ENCODE data around the gene CNTNAP2. TPM values are rescaled to one million over a fixed set of nuclear protein-coding genes. Genes with fewer than 3 reads are reported as not detected.

The CNTNAP2 gene
- total and polyA plus RNA-seq, 8 donors: 0.94 to 42.5 (median 38.6) TPM

DNA sequence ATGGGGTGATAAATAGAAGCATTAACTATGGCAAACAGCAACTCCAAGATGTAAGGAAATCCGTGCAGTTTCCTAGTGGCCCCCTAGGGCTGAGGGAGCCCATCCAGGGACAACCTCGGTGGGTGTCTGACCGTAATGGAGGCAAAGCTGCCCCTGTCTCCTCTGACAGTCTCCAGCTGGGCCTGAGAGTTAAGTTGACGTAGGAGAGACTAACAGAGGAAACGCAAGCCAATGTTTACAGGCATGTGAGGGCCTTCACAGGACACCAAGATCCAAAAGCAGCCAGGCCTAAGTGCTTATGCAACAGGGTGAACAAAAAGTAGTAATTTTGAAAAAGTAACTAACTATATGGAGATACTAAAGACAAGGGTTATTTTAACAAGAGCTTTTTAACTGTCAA is 2144.0 kb downstream of the CNTNAP2 start:
- peak in 2 of 4 donors; percentile 76 to 88 for DNase-seq
- H3K4me1 ChIP-seq: peaks cover 4 to 7% of the 10 kb centered on the region in 2 donors

DNA sequence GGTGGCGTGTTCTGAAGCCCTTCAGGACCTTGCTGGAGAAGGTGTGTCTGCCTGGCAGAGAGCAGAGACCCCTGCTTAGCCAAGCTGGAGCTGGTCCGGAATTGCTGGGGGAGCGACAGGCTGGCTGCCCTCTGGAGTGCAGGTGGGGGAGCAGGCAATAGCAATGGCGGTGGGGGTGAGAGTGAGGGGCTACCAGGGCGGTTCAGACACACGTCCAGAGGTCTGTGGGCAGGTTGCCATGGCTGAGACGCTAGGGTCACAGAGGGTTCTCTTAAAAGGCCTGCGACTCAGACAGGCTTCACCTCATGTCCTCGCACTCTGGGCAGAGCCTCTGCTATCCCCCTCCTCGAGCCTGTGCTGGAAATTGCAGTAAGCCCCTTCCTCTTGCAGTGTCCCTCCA is 2144.9 kb downstream of the CNTNAP2 start:
- ATAC-seq: no peak
- no peak overlapping the region for H3K4me3 ChIP-seq
- intact Hi-C loops (cut with DNase I): no loop called here
- peaks cover 4 to 7% of the 10 kb centered on the region in 2 donors for H3K4me1 ChIP-seq
- TF ChIP-seq, protein P1, sequence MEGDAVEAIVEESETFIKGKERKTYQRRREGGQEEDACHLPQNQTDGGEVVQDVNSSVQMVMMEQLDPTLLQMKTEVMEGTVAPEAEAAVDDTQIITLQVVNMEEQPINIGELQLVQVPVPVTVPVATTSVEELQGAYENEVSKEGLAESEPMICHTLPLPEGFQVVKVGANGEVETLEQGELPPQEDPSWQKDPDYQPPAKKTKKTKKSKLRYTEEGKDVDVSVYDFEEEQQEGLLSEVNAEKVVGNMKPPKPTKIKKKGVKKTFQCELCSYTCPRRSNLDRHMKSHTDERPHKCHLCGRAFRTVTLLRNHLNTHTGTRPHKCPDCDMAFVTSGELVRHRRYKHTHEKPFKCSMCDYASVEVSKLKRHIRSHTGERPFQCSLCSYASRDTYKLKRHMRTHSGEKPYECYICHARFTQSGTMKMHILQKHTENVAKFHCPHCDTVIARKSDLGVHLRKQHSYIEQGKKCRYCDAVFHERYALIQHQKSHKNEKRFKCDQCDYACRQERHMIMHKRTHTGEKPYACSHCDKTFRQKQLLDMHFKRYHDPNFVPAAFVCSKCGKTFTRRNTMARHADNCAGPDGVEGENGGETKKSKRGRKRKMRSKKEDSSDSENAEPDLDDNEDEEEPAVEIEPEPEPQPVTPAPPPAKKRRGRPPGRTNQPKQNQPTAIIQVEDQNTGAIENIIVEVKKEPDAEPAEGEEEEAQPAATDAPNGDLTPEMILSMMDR (IDR thresholded peaks at IDR 0.05): no peak
- no peak for DNase-seq
- H3K27me3 ChIP-seq: peaks cover 0 to 11% of the 10 kb centered on the region in 2 donors
- no peaks in the 10 kb centered on the region for H3K36me3 ChIP-seq
- H3K27ac ChIP-seq: no peak overlapping the region
- no peaks in the 10 kb centered on the region for H3K9me3 ChIP-seq

More for the DNA sequence above, 2144.0 kb downstream of the CNTNAP2 start:
- no peaks in the 10 kb centered on the region for H3K9me3 ChIP-seq
- peak; percentile 50 for ATAC-seq
- H3K36me3 ChIP-seq: no peaks in the 10 kb centered on the region
- intact Hi-C loops (cut with DNase I): no loop called here
- peak overlapping the region in 1 of 2 donors; percentile 47 for H3K27ac ChIP-seq
- no peak overlapping the region for H3K4me3 ChIP-seq
- TF ChIP-seq, protein P1 (IDR thresholded peaks at IDR 0.05): no peak
- peaks cover 0 to 11% of the 10 kb centered on the region in 2 donors for H3K27me3 ChIP-seq

DNA sequence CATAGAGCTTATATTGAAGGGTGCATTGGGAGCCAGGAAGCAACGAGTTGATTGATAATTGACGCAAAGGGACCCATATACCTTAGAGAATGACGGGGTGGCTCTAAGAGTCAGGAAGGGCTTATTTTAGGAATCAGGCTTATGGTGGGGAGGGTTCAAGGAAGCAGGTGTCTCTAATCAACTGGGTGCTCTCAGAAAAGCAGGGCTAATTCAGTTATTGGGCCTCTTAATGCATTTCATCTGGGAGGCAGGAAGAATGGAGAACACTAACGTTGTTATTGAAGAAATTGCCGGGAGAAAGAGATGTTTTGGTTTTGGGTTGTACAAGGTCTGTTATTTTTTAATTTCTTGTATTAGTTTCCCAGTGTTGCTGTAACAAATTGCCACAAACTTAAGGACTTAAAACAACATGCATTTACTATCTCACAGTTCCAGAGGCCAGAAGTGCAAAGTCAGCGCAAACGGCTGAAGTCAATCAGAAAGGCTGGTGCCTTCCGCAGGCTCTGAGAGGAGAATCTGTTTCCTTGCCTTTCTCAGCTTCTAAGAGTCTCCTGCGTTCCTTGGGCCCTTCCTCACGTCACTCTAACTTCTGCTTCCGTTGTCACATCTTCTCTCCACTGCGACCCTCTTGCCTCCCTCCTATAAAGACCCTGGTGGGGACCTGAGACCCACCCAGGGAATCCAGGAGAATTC is 2145.5 kb downstream of the CNTNAP2 start:
- Histone ChIP-seq H3K4me3 (no peak overlapping the region), H3K4me1 (peaks cover 4 to 7% of the 10 kb centered on the region in 2 donors), H3K36me3 (no peaks in the 10 kb centered on the region), H3K9me3 (no peaks in the 10 kb centered on the region), H3K27me3 (peaks cover 0 to 13% of the 10 kb centered on the region in 2 donors), H3K27ac (no peak overlapping the region)
- DNase-seq (no peak), ATAC-seq (no peak)
- TF ChIP-seq, protein P1 (IDR thresholded peaks at IDR 0.05): no peak
- intact Hi-C loops (cut with DNase I): no loop called here

DNA sequence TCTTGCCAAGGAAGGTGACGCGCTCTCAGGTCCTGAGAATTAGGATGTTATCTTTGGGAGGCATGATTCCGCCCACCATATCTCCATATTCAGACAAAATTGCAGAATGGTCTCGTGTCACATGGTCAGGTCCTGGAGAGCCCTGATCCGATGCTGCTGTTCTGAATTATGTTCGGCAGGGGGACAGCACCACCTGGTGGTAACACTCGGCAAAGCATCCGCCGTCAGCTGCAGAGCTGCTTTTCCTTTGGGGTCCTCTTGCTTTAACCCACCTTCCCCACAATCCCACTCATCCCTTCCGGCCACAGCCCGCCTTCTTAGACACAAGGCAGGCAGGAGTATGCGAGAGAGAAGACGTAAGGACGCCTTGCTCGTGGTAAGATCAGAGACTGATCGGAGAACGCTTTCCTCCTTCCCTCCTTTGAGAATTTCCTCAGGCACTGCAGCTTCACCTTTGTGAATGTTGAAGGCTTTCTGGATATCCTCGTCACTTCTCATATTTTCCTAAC is 2146.2 kb downstream of the CNTNAP2 start:
- peak; percentile 93 for ATAC-seq
- Histone ChIP-seq H3K27ac (no peak overlapping the region), H3K27me3 (peaks cover 0 to 16% of the 10 kb centered on the region in 2 donors), H3K4me1 (peaks cover 4 to 7% of the 10 kb centered on the region in 2 donors), H3K4me3 (no peak overlapping the region), H3K36me3 (no peaks in the 10 kb centered on the region), H3K9me3 (no peaks in the 10 kb centered on the region)
- peak; percentile 59 to 81 (median 73) for DNase-seq
- TF ChIP-seq, protein P1 (IDR thresholded peaks at IDR 0.05): peak; percentile 85 to 94
- intact Hi-C loops (cut with DNase I): no loop called here

DNA sequence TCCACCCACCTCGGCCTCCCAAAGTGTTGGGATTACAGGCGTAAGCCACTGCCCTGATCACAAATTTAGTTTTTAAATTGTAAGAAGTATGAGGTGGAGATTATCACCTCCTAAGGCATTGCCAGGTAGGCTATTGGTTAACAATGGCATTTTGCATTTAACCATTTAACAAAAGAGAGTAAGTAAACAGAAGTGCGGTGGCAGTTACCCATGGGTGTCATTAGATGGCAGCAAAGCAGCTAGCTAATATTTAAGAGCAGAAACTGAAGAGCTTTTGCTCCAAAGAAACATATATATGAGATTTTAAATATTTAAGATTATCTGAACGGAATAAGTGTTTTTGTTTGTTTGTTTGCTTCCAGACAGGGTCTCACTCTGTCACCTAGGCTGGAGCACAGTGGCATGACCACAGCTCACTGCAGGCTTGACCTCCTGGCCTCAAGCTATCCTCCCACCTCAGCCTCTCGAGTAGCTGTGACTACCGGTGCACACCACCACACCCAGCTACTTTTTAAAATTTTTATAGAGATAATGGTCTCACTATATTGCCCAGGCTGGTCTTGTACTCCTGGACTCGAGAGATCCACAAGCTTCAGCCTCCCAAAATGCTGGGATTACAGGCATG is 2148.4 kb downstream of the CNTNAP2 start:
- DNase-seq (peak in 1 of 4 donors; percentile 52), ATAC-seq (peak; percentile 52)
- Histone ChIP-seq H3K9me3 (no peaks in the 10 kb centered on the region), H3K36me3 (no peaks in the 10 kb centered on the region), H3K27me3 (peaks cover 0 to 16% of the 10 kb centered on the region in 2 donors), H3K27ac (no peak overlapping the region), H3K4me1 (peaks cover 4 to 7% of the 10 kb centered on the region in 2 donors), H3K4me3 (no peak overlapping the region)
- intact Hi-C loops (cut with DNase I): no loop called here
- TF ChIP-seq, protein P1 (IDR thresholded peaks at IDR 0.05): peak; percentile 50 to 61

Measured in left lung (tissue), 10 donors.